Colonic mucosa (tissue), 4 donors: Measurements from ENCODE around the gene GFY. TPM values are rescaled to one million over a fixed set of nuclear protein-coding genes. Genes with fewer than 3 reads are reported as not detected.
A peak's percentile ranks its signal among the peaks of the same experiment; 100 is the strongest.

Experiments
- DNase-seq: peaks from one replicate; pipeline ENCODE4 v3.0.0-alpha.2; 2020
- H3K27ac ChIP-seq: fragments of 200-600 bp; one replicate; pipeline ENCODE4 v1.8.0; 2021
- H3K27me3 ChIP-seq: fragments of 200-600 bp; one replicate; pipeline ENCODE4 v1.8.0; 2021
- H3K36me3 ChIP-seq: fragments of 200-600 bp; one replicate; pipeline ENCODE4 v1.8.0; 2021
- H3K4me1 ChIP-seq: fragments of 200-600 bp; one replicate; pipeline ENCODE4 v1.8.0; 2021; ENCODE audit warnings: mild to moderate bottlenecking
- H3K4me3 ChIP-seq: fragments of 200-600 bp; one replicate; pipeline ENCODE4 v1.8.0; 2021
- H3K9ac ChIP-seq, 2 donors: one replicate each; pipeline ENCODE4 v1.7.0; 2013; ENCODE audit warnings: control low read depth in 2 of 2, low read depth in 2 of 2, low read length in 2 of 2
- H3K9me3 ChIP-seq: fragments of 200-600 bp; one replicate; pipeline ENCODE4 v1.8.0; 2021
- intact Hi-C: fragments of 100-400 bp; cut with DNase I; formaldehyde crosslinking; loops from one replicate; pipeline ENCODE4 v1.14.1; 2022
- total RNA-seq, 2 donors: library from RNA; stranded (reverse); fragmentation: NEBNext Ultra II Directional in 1 of 2; extraction: Animal tissue kit (Norgen Biotek cat#: 25700) in 1 of 2; gene quantifications; one replicate each; pipeline ENCODE4 v1.2.1, GENCODE V29; 2021
- TF ChIP-seq, protein P1 (sequence below): fragments of 200-600 bp; IDR thresholded peaks from one replicate; pipeline ENCODE4 v1.8.0; 2022; ENCODE audit warnings: antibody characterized with exemption, mild to moderate bottlenecking
- donor health status: healthy.
- donor health status: DM: no; HTN: no; CAD: no.
- donor health status: DM: no; HTN: no; CAD: no.

The GFY gene
- total RNA-seq, 2 donors from 2014 or later = not detected

DNA sequence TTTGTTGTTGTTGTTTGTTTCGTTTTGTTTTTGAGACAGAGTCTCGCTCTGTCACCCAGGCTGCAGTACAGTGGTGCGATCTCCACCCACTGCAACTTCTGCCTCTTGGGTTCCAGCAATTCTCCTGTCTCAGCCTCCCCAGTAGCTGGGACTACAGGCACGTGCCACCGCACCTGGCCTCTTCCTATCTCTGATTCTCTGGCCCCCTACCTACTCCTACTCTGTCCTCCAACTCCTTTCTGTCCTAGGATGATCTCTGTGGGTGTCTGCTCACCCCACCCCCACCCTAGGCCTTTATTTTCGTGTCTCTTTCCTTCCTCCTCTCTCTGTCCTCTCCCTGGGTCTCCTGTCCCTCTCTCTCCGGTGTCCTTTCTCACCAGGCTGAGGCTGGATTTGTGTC is 25.2 kb downstream of the GFY start:
- Histone ChIP-seq H3K9ac (peak overlapping the region; percentile 49 to 68), H3K27ac (no peak overlapping the region), H3K4me3 (peak overlapping the region; percentile 75), H3K27me3 (no peaks in the 10 kb centered on the region), H3K36me3 (no peaks in the 10 kb centered on the region), H3K4me1 (peaks cover 5% of the 10 kb centered on the region), H3K9me3 (no peaks in the 10 kb centered on the region)
- intact Hi-C loops = no loop called here
- TF ChIP-seq, protein P1, sequence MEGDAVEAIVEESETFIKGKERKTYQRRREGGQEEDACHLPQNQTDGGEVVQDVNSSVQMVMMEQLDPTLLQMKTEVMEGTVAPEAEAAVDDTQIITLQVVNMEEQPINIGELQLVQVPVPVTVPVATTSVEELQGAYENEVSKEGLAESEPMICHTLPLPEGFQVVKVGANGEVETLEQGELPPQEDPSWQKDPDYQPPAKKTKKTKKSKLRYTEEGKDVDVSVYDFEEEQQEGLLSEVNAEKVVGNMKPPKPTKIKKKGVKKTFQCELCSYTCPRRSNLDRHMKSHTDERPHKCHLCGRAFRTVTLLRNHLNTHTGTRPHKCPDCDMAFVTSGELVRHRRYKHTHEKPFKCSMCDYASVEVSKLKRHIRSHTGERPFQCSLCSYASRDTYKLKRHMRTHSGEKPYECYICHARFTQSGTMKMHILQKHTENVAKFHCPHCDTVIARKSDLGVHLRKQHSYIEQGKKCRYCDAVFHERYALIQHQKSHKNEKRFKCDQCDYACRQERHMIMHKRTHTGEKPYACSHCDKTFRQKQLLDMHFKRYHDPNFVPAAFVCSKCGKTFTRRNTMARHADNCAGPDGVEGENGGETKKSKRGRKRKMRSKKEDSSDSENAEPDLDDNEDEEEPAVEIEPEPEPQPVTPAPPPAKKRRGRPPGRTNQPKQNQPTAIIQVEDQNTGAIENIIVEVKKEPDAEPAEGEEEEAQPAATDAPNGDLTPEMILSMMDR = no peak
- no peak for DNase-seq

DNA sequence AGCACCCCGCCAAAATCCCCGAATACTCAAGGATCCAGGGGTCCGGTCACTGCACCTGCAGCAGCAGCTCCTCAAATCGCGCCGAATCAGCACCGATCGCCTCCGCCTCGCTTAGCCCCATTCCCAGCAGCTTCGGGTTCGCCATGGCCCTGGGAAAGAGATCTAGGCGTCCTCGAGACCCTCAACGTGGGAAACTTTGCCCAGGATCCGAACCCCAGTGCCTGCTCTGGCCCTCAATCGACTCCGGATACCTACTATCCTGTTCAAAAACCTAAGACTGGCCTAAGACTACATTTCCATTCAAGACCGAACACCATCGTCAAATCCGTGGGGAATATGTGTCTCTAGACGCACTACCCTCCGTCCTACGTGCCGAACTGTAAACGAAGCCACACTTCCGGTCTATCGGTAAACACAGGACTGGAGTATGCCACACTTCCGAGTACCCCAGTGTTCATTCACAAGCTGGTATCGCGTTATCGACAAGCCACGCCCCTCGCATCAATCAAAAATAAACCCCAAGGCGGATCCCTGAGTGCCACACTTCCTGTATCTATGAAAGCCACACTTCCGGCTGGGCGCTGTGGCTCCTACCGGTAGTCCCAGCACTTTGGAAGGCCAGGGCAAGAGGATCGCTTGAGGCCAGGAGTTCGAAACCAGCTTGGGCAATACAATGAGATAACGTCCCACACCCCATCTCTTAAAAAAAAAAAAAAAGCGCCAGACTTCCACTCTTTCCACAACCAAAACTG is 26.4 kb downstream of the GFY start, which contains the start of gene PIH1D1:
Gene PIH1D1, minus strand, starts transcription at position 385 of the 752 bp plus-strand sequence. Its CDS starts 240 bp downstream, at position 145.
- intact Hi-C loops = no loop called here
- H3K9me3 ChIP-seq = no peaks in the 10 kb centered on the region
- peak within 1 kb of the TSS; percentile 75 for H3K4me3 ChIP-seq
- H3K36me3 ChIP-seq = no peaks in the 10 kb centered on the region
- H3K27me3 ChIP-seq = no peaks in the 10 kb centered on the region
- H3K4me1 ChIP-seq = peaks cover 5% of the 10 kb centered on the region
- peak; percentile 99 for DNase-seq
- peak within 1 kb of the TSS; percentile 92 for H3K27ac ChIP-seq
- TF ChIP-seq, protein P1 = no peak
- H3K9ac ChIP-seq = peak within 1 kb of the TSS; percentile 93 to 99

DNA sequence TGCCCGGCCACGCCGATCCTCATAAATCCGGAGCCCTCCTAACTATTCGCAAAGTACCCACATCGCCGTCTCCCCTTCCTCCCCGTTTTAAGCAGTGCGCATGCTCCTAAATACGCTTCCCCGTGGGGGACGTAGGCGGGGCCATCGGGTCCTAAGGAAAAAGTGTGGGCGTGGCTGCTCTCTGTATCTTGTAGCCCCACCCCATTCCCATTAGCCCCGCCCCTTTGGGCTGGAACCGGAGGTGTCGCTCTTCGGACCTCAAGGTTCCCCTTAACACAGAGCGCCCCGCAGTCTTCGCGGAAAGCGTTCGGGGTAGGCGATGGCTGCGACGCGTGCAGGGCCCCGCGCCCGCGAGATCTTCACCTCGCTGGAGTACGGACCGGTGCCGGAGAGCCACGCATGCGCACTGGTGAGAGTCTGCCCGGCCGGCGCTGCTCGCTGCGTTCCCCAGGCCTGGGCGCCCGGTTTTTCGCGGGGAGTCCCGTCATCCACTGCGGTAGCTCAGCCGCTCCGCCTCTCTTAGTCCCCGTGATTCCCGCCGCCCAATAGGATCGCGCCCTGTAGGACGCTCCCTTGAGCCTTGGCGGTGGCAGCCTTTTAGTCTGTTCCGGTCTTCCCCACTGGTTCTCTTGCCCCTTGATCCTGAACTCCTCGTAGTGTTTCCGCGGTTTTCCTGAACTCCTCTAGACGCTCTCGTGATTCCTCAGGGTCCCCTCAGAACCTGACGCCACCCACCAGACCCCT is 28.0 kb downstream of the GFY start, which contains the start of gene ALDH16A1:
Gene ALDH16A1, plus strand, starts transcription at position 213 of the 744 bp plus-strand sequence. Its CDS starts 107 bp downstream, at position 320.
- no peaks in the 10 kb centered on the region for H3K9me3 ChIP-seq
- TF ChIP-seq, protein P1 = no peak
- H3K27me3 ChIP-seq = no peaks in the 10 kb centered on the region
- H3K4me3 ChIP-seq = peak within 1 kb of the TSS; percentile 52
- intact Hi-C loops = no loop called here
- H3K4me1 ChIP-seq = peaks cover 5% of the 10 kb centered on the region
- peak within 1 kb of the TSS; percentile 92 for H3K27ac ChIP-seq
- peak; percentile 100 for DNase-seq
- no peaks in the 10 kb centered on the region for H3K36me3 ChIP-seq
- H3K9ac ChIP-seq = peak within 1 kb of the TSS; percentile 75 to 99

DNA sequence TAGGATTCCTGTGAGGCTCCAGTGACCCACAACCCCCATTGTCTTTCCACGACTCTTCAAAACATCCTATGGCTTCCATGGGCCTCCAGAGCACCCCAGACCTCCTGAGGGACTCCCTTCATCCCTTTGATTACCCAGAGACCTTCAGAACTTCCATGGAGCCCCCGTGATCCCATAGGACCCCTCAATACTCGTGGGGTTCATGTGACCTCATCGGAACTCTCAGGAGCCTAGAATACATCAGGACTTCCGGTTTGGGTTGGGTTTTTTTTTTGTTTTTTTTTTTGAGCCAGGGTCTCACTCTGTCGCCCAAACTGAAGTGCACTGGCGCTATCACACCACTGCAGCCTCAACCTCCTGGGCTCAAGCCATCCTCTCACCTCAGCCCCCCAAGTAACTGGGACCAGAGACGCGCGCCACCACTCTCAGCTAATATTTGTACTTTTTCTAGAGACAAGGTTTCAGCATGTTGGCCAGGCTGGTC is 28.6 kb downstream of the GFY start:
- H3K27me3 ChIP-seq = no peaks in the 10 kb centered on the region
- no peak for DNase-seq
- TF ChIP-seq, protein P1 = no peak
- H3K4me3 ChIP-seq = peak overlapping the region; percentile 52
- no peaks in the 10 kb centered on the region for H3K9me3 ChIP-seq
- no peaks in the 10 kb centered on the region for H3K36me3 ChIP-seq
- intact Hi-C loops = no loop called here
- H3K9ac ChIP-seq = peak overlapping the region; percentile 75 to 99
- H3K27ac ChIP-seq = peak overlapping the region; percentile 92
- peaks cover 5% of the 10 kb centered on the region for H3K4me1 ChIP-seq

DNA sequence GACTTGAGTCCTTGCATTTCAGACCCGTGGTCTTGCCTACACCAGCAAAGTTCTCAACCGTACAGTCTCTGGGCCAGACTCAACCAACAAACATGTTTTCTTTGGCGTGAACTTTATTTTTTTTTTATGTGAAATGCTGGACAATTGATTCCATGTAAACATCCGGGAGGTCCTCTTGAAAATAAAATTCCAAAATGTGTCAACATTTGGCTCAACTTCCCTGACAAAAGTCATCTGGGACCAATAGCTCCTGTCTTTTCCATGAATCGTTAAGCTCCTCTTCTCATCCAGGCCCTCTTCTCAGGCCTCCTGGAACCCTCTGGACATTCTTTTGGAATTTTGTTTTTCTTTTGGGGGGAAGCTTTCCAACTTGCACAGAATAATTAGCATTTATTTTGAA is 30.6 kb downstream of the GFY start:
- peaks cover 5% of the 10 kb centered on the region for H3K4me1 ChIP-seq
- no peaks in the 10 kb centered on the region for H3K36me3 ChIP-seq
- intact Hi-C loops = no loop called here
- no peak overlapping the region for H3K4me3 ChIP-seq
- TF ChIP-seq, protein P1 = no peak
- H3K9me3 ChIP-seq = no peaks in the 10 kb centered on the region
- no peaks in the 10 kb centered on the region for H3K27me3 ChIP-seq
- H3K9ac ChIP-seq = no peak overlapping the region
- no peak for DNase-seq
- no peak overlapping the region for H3K27ac ChIP-seq
